ENCODE measurements around the gene LMX1B. TPM values are rescaled to one million over a fixed set of nuclear protein-coding genes. Genes with fewer than 3 reads are reported as not detected.
A peak's percentile ranks its signal among the peaks of the same experiment; 100 is the strongest.

Gene LMX1B
- polyA plus RNA-seq, 1 donor from 2014 or later, result not detected

DNA sequence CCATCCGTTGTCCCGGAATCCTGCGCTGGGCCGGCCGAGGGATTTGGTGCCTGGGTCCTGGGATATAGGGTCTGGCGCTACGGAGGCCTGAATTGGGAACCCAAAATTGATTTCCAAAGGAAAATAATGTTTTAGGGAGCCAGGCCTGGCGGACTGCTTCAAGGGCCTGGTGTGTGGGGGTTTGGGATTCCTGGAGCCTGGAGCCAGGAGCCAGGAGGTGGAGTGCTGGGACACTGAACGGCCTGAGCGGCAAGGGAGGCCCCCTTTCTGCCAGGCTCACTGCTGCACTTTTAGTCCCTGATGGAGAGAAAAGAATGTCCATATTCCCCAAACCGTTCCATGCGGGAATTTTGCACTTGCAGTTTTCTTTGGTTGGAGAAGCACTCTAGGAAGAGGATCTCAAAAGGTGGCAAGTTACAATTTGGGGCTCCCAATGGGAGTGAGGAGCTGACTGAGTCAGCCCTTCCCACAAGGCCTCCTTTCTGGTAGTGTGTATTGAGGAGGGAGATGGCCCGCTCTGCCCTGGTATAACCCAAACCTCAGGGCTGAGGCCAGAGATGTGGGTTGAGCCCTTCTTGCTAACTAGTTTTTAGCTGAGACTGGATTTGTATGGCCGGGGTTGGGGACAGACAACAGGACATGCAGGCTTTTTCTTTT is 2.2 kb downstream of the LMX1B start:
- Histone ChIP-seq H3K4me3 (ENCODE audit: low read length) (no peak overlapping the region), H3K4me2 (ENCODE audit: low read length) (no peak overlapping the region)

DNA sequence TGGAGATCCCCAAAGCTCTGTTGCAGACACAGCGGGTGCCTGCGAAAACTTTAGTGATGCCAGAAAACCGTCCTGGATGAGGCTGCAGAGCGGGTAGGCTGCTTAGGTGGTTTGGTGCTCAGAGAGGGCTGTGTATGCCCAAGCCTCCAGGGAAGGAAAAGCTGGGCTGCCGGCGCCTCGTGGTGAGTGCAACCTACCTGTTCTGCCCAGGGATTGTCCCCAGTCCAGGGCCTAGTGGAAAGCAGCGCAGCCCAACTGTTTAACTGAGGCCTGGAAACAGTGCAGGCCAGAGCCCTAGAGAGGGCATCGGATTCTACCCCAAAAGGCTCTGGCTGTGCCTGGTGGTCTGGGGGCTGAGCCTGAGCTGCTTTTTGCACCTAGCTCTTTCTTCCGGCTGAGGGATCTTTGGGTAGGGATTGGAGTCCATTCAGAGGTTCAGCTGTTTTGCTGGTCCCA is 2.8 kb downstream of the LMX1B start:
- H3K4me3 ChIP-seq (ENCODE audit: low read length), result no peak overlapping the region
- no peak overlapping the region for H3K4me2 ChIP-seq (ENCODE audit: low read length)
- no peaks in the 10 kb centered on the region for H3F3A ChIP-seq (ENCODE audit: insufficient read depth, low read length, poor library complexity, severe bottlenecking)
- H3K36me3 ChIP-seq (ENCODE audit: insufficient read depth, low read length), result no peaks in the 10 kb centered on the region
- no peaks in the 10 kb centered on the region for H3K9me3 ChIP-seq (ENCODE audit: low read length)
- no peak overlapping the region for H3K27ac ChIP-seq (ENCODE audit: low read length)
- H3K9ac ChIP-seq (ENCODE audit: low read length), result no peak overlapping the region
- no peak overlapping the region for H2AFZ ChIP-seq (ENCODE audit: low read depth, low read length)
- H3K27me3 ChIP-seq (ENCODE audit: insufficient read depth, low read depth, low read length), result peaks cover 94% of the 10 kb centered on the region
- H3K9me2 ChIP-seq (ENCODE audit: insufficient read depth, low read length), result no peaks in the 10 kb centered on the region
- H4K20me1 ChIP-seq (ENCODE audit: insufficient read depth), result no peaks in the 10 kb centered on the region
- TF ChIP-seq, protein P1, sequence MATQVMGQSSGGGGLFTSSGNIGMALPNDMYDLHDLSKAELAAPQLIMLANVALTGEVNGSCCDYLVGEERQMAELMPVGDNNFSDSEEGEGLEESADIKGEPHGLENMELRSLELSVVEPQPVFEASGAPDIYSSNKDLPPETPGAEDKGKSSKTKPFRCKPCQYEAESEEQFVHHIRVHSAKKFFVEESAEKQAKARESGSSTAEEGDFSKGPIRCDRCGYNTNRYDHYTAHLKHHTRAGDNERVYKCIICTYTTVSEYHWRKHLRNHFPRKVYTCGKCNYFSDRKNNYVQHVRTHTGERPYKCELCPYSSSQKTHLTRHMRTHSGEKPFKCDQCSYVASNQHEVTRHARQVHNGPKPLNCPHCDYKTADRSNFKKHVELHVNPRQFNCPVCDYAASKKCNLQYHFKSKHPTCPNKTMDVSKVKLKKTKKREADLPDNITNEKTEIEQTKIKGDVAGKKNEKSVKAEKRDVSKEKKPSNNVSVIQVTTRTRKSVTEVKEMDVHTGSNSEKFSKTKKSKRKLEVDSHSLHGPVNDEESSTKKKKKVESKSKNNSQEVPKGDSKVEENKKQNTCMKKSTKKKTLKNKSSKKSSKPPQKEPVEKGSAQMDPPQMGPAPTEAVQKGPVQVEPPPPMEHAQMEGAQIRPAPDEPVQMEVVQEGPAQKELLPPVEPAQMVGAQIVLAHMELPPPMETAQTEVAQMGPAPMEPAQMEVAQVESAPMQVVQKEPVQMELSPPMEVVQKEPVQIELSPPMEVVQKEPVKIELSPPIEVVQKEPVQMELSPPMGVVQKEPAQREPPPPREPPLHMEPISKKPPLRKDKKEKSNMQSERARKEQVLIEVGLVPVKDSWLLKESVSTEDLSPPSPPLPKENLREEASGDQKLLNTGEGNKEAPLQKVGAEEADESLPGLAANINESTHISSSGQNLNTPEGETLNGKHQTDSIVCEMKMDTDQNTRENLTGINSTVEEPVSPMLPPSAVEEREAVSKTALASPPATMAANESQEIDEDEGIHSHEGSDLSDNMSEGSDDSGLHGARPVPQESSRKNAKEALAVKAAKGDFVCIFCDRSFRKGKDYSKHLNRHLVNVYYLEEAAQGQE (IDR thresholded peaks at IDR 0.05; ENCODE audit: borderline replicate concordance), result no peak
- no peak for TF ChIP-seq SMC3 (conservative IDR thresholded peaks at IDR 0.05; ENCODE audit: poor library complexity)
- TF ChIP-seq RAD21 (conservative IDR thresholded peaks at IDR 0.05), result no peak
- TF ChIP-seq, protein P2, sequence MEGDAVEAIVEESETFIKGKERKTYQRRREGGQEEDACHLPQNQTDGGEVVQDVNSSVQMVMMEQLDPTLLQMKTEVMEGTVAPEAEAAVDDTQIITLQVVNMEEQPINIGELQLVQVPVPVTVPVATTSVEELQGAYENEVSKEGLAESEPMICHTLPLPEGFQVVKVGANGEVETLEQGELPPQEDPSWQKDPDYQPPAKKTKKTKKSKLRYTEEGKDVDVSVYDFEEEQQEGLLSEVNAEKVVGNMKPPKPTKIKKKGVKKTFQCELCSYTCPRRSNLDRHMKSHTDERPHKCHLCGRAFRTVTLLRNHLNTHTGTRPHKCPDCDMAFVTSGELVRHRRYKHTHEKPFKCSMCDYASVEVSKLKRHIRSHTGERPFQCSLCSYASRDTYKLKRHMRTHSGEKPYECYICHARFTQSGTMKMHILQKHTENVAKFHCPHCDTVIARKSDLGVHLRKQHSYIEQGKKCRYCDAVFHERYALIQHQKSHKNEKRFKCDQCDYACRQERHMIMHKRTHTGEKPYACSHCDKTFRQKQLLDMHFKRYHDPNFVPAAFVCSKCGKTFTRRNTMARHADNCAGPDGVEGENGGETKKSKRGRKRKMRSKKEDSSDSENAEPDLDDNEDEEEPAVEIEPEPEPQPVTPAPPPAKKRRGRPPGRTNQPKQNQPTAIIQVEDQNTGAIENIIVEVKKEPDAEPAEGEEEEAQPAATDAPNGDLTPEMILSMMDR (IDR thresholded peaks at IDR 0.05; ENCODE audit: poor library complexity, severe bottlenecking), result no peak
- no peaks in the 10 kb centered on the region for H3K79me2 ChIP-seq (replicated peaks; ENCODE audit: insufficient read depth, low read length)

More for the DNA sequence above, 2.2 kb downstream of the LMX1B start:
- H3F3A ChIP-seq (ENCODE audit: insufficient read depth, low read length, poor library complexity, severe bottlenecking), result no peaks in the 10 kb centered on the region
- peaks cover 94% of the 10 kb centered on the region for H3K27me3 ChIP-seq (ENCODE audit: insufficient read depth, low read depth, low read length)
- no peak overlapping the region for H2AFZ ChIP-seq (ENCODE audit: low read depth, low read length)
- no peak overlapping the region for H3K27ac ChIP-seq (ENCODE audit: low read length)
- H4K20me1 ChIP-seq (ENCODE audit: insufficient read depth), result no peaks in the 10 kb centered on the region
- peak; percentile 77 for TF ChIP-seq EZH2 (IDR thresholded peaks at IDR 0.05; ENCODE audit: borderline replicate concordance, insufficient read depth, low read length, poor library complexity, severe bottlenecking)
- TF ChIP-seq POLR2AphosphoS5 (IDR thresholded peaks at IDR 0.05), result peak; percentile 31
- no peak for TF ChIP-seq MXI1 (conservative IDR thresholded peaks at IDR 0.05; ENCODE audit: poor library complexity, severe bottlenecking)
- no peaks in the 10 kb centered on the region for H3K9me2 ChIP-seq (ENCODE audit: insufficient read depth, low read length)
- H3K36me3 ChIP-seq (ENCODE audit: insufficient read depth, low read length), result no peaks in the 10 kb centered on the region
- H3K9me3 ChIP-seq (ENCODE audit: low read length), result no peaks in the 10 kb centered on the region
- H3K9ac ChIP-seq (ENCODE audit: low read length), result no peak overlapping the region
- no peaks in the 10 kb centered on the region for H3K79me2 ChIP-seq (replicated peaks; ENCODE audit: insufficient read depth, low read length)

Data from neural cell (in vitro differentiated cells).